NCI-H2107 (cell line): ENCODE measurements around the gene ZNF587B.
"Not testable (repeated sequence)": the region's sequence is repeated elsewhere in the genome, so short reads cannot be mapped to it uniquely, and the experiment has no call there.

ENCODE experiments used
- DNase-seq: peaks from one replicate; lab custom pipeline; 2025; lab: John Stamatoyannopoulos, UW

ZNF587B gene

DNA sequence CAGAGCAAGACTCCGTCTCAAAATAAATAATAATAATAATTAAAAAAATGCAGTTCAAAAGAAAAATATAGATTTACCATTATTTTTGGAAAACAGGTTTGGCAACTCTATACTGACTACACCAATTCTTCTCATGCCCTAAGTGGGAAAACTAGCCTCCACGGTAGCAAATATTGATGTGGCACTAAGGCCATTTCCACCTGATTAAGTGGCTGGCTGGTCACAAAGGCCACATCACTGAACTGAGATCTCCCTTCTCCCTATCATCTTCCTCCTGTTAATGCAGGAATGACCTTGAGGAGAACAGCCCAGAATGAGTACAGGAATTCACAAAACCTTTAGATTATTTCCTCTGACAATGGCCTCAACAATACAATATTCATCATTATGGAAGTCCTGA is 40.1 kb downstream of the ZNF587B start:
- no peak for DNase-seq

DNA sequence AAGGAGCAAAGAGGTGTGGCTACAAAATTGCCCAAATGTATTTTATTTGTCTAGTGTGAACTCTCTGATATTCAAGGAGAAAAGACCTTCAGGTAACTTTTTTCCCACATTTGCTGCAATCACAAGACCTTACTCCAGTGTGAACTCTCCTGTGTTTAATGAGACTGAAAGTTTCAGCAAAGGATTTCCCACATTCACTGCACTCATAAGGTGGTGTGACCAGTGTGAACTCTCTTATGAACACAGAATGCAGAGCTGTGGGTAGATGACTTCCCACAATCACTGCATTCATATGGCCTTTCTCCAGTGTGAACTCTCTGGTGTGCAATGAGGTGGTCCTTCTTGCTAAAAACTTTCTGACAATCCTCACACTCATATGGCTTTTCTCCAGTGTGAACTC is 42.4 kb downstream of the ZNF587B start:
- DNase-seq = no peak

DNA sequence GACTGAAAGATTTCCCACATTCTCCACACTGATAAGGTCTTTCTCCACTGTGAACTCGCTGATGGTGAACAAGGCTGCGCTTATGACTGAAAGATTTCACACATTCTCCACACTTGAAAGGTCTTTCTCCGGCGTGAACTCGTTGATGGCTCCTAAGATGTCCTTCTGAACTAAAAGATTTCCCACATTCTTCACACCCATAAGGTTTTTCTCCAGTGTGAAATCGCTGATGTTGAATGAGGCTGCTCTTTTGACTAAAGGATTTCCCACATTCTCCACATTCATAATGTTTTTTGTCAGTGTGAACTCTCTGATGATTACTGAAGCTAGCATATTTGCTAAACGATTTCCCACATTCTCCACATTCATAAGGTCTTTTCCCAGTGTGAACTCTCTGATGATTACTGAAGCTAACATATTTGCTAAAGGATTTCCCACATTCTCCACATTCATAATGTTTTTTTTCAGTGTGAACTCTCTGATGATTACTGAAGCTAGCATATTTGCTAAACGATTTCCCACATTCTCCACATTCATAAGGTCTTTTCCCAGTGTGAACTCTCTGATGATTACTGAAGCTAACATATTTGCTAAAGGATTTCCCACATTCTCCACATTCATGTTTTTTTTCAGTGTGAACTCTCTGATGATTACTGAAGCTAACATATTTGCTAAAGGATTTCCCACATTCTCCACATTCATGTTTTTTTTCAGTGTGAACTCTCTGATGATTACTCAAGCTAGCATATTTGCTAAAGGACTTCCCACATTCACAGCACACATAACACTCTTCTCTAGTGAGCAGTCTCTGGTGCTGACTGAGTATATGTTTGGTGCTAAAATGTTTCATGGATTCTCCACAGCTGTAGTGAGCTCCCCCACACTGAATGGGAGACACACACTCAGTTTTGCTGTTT is 44.0 kb downstream of the ZNF587B start:
- DNase-seq = not testable (repeated sequence)

DNA sequence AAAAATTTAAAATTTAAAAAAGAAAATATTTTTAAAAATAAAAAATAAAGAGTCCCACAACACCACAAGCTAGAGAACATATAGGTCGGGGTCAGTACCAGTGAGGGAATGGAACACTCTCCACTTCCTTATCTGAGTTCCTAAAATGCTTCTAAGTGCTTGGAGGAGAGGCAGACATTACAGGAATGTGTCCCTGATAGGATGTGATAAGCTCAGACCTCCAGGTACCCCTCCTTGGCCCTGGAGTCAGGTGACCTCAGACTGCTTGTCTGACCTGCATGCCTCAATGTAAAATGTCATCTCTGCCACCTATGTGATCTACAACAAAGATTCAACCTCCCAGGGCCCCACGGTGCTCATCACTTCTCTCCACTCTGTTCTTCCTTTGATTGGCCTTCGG is 55.9 kb downstream of the ZNF587B start:
- DNase-seq = no peak

DNA sequence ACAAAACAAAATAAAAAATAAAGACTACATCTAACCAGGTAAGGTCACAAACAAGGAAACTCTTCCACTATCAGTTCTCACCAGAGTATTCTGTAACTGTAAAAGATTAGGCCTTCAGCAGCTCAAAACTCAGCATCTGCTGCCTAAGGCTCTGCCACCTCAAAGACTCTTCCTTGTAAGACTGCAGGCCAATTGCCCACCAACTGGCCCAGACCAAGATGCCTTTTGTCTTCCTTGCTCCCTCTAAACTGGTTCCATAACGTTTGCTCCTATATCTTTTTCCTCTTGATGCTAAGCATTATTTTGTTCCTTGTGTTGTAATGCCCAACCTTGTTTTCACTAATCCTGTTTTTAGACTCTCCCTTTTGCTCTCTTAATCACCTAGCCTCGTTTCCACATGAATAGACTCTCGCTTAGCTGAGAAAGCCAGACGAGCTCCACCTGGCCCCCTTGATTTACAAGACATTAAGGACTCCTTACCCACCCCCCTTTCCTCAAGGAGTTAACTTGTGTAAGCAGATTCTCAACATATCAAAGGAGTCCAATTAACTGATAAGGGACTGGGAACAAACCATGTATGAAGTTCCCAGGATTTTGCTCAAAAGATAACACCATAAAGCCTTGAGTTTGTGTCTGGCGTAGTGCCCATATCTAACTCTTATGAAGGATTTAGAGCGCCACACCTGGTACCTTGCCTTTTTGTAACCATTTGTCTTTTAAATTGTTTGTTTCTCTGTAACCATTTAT is 57.3 kb downstream of the ZNF587B start:
- no peak for DNase-seq

DNA sequence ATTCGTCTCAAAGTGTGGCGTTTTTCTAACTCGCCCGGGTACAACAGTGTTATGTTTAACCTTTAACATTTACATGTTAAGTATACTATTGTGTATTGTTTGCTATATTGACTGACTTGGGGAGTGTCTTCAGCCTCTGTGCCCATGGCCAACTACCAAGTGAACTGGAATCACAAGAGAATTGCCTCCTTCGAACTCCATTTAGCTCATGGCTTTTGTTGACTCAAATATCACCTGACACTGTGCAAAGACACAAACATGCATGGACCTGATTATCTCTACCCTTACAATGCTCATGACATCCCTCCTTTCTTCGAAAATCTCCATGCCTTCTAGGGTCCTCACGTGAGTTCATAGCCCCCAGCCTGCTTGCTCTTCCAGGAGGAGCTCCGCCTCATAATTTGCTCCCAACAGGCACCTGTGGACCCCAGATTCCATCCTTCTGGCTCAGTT is 58.0 kb downstream of the ZNF587B start:
- no peak for DNase-seq

DNA sequence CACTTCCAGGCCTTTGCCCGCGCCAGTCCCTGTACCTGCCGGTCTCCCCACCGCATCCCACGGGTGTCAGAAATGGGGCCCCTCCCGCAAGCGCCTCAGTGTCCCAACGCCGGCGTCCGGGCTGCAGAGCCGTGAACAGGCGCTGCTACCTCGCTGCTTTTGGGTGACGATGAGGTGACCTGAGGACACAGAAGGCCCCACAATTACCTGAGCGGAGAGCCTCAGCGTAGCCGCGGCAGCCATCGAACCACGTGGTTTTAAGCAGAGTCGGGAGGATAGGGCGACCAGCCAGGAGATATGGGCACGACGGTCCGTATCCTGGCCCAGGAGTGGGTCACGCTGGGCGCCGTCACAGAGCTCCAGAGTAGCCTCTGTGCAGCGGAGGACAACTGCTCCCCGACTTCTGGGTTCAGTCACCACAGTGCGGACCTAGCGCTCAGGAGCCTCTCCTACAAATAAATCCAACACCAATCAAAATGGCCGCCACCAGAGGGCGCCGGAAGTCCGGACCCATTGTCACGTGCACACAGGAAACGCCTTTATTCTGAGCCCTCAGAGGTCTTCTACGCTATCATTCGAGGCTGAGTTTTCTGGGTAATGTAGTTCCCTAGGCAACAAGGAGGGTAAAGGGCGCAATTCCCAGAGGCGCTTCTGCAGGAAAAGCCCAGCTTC is 58.6 kb downstream of the ZNF587B start, which contains the start of gene ZNF814:
TSS of gene ZNF814 (minus strand) at position 478 of the 672 bp plus-strand sequence. CDS start at position 243, 235 bp downstream.
- DNase-seq = no peak

DNA sequence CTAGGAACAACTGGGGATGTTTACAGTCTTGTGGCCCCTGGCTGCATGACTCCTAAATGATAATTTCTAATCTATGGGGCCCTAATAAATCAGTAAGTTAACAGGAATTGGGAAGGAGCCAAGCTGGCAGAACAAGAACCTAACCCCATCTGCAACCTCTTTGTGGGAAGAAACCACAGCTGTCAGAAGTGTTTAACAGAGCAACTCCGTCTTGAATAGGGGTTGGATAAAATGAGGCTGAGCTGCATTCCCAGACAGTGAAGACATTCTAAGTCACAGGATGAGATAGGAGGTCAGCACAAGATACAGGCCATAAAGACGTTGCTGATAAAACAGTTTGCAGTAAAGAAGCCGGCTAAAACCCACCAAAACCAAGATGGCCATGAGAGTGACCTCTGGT is 60.6 kb downstream of the ZNF587B start:
- not testable (repeated sequence) for DNase-seq
